SK-N-SH treated with all-trans-retinoic acid at 6 μM for 48 hours (cell line): ENCODE results near the gene GATA6.

Source experiments
- ATAC-seq: fragments of 200-7000 bp; cut with Tn5 transposase; 3 replicates; pipeline ENCODE4 v1.9.1; 2020; ENCODE audit warnings: mild to moderate bottlenecking, moderate library complexity
- ARNTL ChIP-seq: fragments of 450-650 bp; formaldehyde crosslinking; IDR thresholded peaks from 2 replicates; pipeline ENCODE4 v1.5.0; 2020; ENCODE audit warnings: low read depth, mild to moderate bottlenecking, moderate library complexity, borderline replicate concordance
- BACH2 ChIP-seq: fragments of 250-450 bp; sonication (Bioruptor Pico); IDR thresholded peaks from 2 replicates; pipeline ENCODE4 v1.9.0; 2021; ENCODE audit warnings: mild to moderate bottlenecking, borderline replicate concordance
- CREB5 ChIP-seq: fragments of 250-450 bp; sonication (Bioruptor Pico); IDR thresholded peaks from 2 replicates; pipeline ENCODE4 v1.5.1; 2020; ENCODE audit warnings: low read depth, mild to moderate bottlenecking, moderate library complexity
- CSDC2 ChIP-seq: fragments of 250-450 bp; sonication (Bioruptor Pico); IDR thresholded peaks from 2 replicates; pipeline ENCODE4 v1.5.0; 2020; ENCODE audit warnings: mild to moderate bottlenecking, moderate library complexity
- ESRRG ChIP-seq: fragments of 250-450 bp; sonication (Bioruptor Pico); IDR thresholded peaks from 2 replicates; pipeline ENCODE4 v1.6.1; 2021; ENCODE audit warnings: mild to moderate bottlenecking
- GLIS3 ChIP-seq: fragments of 250-450 bp; sonication (Bioruptor Pico); IDR thresholded peaks from 2 replicates; pipeline ENCODE4 v1.5.0; 2020; ENCODE audit warnings: mild to moderate bottlenecking, moderate library complexity
- ISL1 ChIP-seq: fragments of 250-450 bp; sonication (Bioruptor Pico); IDR thresholded peaks from 2 replicates; pipeline ENCODE4 v2.1.2; 2022; ENCODE audit warnings: mild to moderate bottlenecking, moderate library complexity
- OSR1 ChIP-seq: fragments of 250-450 bp; sonication (Bioruptor Pico); IDR thresholded peaks from 2 replicates; pipeline ENCODE4 v1.8.0; 2022; ENCODE audit warnings: moderate library complexity, mild to moderate bottlenecking, inconsistent platforms
- PATZ1 ChIP-seq: fragments of 250-450 bp; sonication (Bioruptor Pico); IDR thresholded peaks from 2 replicates; pipeline ENCODE4 v1.8.0; 2020; ENCODE audit warnings: mild to moderate bottlenecking, moderate library complexity, borderline replicate concordance
- POU6F1 ChIP-seq: fragments of 250-450 bp; sonication (Bioruptor Pico); IDR thresholded peaks from 2 replicates; pipeline ENCODE4 v1.8.0; 2021; ENCODE audit warnings: low read depth, mild to moderate bottlenecking, moderate library complexity, borderline replicate concordance
- PPARA ChIP-seq: fragments of 250-450 bp; sonication (Bioruptor Pico); IDR thresholded peaks from 2 replicates; pipeline ENCODE4 v1.5.0; 2020; ENCODE audit warnings: mild to moderate bottlenecking, borderline replicate concordance
- RARB ChIP-seq: fragments of 250-450 bp; sonication (Bioruptor Pico); IDR thresholded peaks from 2 replicates; pipeline ENCODE4 v1.8.0; 2021; ENCODE audit warnings: mild to moderate bottlenecking, moderate library complexity
- SNAI2 ChIP-seq: fragments of 250-450 bp; sonication (Bioruptor Pico); IDR thresholded peaks from 2 replicates; pipeline ENCODE4 v1.5.0; 2020; ENCODE audit warnings: mild to moderate bottlenecking, moderate library complexity
- TSHZ2 ChIP-seq: fragments of 250-450 bp; sonication (Bioruptor Pico); IDR thresholded peaks from 2 replicates; pipeline ENCODE4 v1.5.0; 2020; ENCODE audit warnings: mild to moderate bottlenecking, moderate library complexity
- ZC3H10 ChIP-seq: fragments of 250-450 bp; sonication (Bioruptor Pico); IDR thresholded peaks from 2 replicates; pipeline ENCODE4 v1.5.1; 2021; ENCODE audit warnings: mild to moderate bottlenecking, moderate library complexity
- ZFP3 ChIP-seq: fragments of 250-450 bp; sonication (Bioruptor Pico); IDR thresholded peaks from 2 replicates; pipeline ENCODE4 v1.5.0; 2020; ENCODE audit warnings: mild to moderate bottlenecking, moderate library complexity
- ZFP30 ChIP-seq: fragments of 450-650 bp; formaldehyde crosslinking; IDR thresholded peaks from 2 replicates; pipeline ENCODE4 v1.5.0; 2022; ENCODE audit warnings: mild to moderate bottlenecking, moderate library complexity
- ZNF565 ChIP-seq: fragments of 450-650 bp; formaldehyde crosslinking; conservative IDR thresholded peaks from 2 replicates; pipeline ENCODE4 v1.5.0; 2020; ENCODE audit warnings: low read depth, mild to moderate bottlenecking, moderate library complexity
- ZNF70 ChIP-seq: fragments of 450-650 bp; formaldehyde crosslinking; IDR thresholded peaks from 2 replicates; pipeline ENCODE4 v1.5.0; 2020; ENCODE audit warnings: mild to moderate bottlenecking, moderate library complexity
- ZNF8 ChIP-seq: fragments of 450-650 bp; formaldehyde crosslinking; IDR thresholded peaks from 2 replicates; pipeline ENCODE4 v1.5.0; 2020; ENCODE audit warnings: mild to moderate bottlenecking, moderate library complexity
- TF ChIP-seq, protein P1 (sequence below): fragments of 250-450 bp; sonication (Bioruptor Pico); IDR thresholded peaks from 2 replicates; pipeline ENCODE4 v1.5.1; 2021; ENCODE audit warnings: mild to moderate bottlenecking, moderate library complexity

Gene GATA6

GRCh38 chr18:22170421-22171257, 1.2 kb downstream of the GATA6 start:
- no peak for TF ChIP-seq OSR1
- TF ChIP-seq ISL1 (CRISPR knock-in tag): no peak
- TF ChIP-seq CREB5 (CRISPR knock-in tag): no peak
- TF ChIP-seq POU6F1 (CRISPR knock-in tag): no peak
- TF ChIP-seq SNAI2 (CRISPR knock-in tag): no peak
- TF ChIP-seq ZNF565 (CRISPR knock-in tag): no peak
- no peak for TF ChIP-seq ZFP3 (CRISPR knock-in tag)
- TF ChIP-seq, protein P1, sequence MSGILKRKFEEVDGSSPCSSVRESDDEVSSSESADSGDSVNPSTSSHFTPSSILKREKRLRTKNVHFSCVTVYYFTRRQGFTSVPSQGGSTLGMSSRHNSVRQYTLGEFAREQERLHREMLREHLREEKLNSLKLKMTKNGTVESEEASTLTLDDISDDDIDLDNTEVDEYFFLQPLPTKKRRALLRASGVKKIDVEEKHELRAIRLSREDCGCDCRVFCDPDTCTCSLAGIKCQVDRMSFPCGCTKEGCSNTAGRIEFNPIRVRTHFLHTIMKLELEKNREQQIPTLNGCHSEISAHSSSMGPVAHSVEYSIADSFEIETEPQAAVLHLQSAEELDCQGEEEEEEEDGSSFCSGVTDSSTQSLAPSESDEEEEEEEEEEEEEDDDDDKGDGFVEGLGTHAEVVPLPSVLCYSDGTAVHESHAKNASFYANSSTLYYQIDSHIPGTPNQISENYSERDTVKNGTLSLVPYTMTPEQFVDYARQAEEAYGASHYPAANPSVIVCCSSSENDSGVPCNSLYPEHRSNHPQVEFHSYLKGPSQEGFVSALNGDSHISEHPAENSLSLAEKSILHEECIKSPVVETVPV (CRISPR knock-in tag): no peak
- no peak for TF ChIP-seq GLIS3 (CRISPR knock-in tag)
- no peak for TF ChIP-seq CSDC2 (CRISPR knock-in tag)
- TF ChIP-seq ZNF8 (CRISPR knock-in tag): no peak
- TF ChIP-seq RARB: no peak
- TF ChIP-seq PPARA (CRISPR knock-in tag): no peak
- no peak for TF ChIP-seq PATZ1 (CRISPR knock-in tag)
- peak; percentile 58 for ATAC-seq

- ATAC-seq: no peak
These were observed 2.1 kb downstream of the GATA6 start for GRCh38 chr18:22171258-22172119.

More at GRCh38 chr18:22171258-22172119, 2.1 kb downstream of the GATA6 start:
- TF ChIP-seq PPARA (CRISPR knock-in tag) (no peak), CSDC2 (CRISPR knock-in tag) (no peak), TSHZ2 (CRISPR knock-in tag) (no peak), PATZ1 (CRISPR knock-in tag) (no peak), RARB (no peak), SNAI2 (CRISPR knock-in tag) (no peak), ZC3H10 (no peak), ZNF70 (no peak), ZNF565 (CRISPR knock-in tag) (no peak), ZFP3 (CRISPR knock-in tag) (no peak), ARNTL (CRISPR knock-in tag) (no peak), ZFP30 (CRISPR knock-in tag) (no peak), BACH2 (CRISPR knock-in tag) (no peak), ESRRG (no peak), OSR1 (no peak), ZNF8 (CRISPR knock-in tag) (no peak)
